Adipose tissue (tissue), 3 donors: ENCODE results near the gene OSBPL2. TPM values are rescaled to one million over a fixed set of nuclear protein-coding genes. Genes with fewer than 3 reads are reported as not detected.
A peak's percentile ranks its signal among the peaks of the same experiment; 100 is the strongest.

Experiments used
- H3K27ac ChIP-seq: one replicate; pipeline ENCODE4 v1.5.1; 2013; ENCODE audit warnings: low read depth, low read length
- WGBS, 3 donors: extraction: QIAGEN DNeasy Blood & Tissue Kit; methylation state at CpG; one replicate each; pipeline ENCODE4 v1.1.7; 2013; 5-methylcytosine and 5-hydroxymethylcytosine counted together
- polyA plus RNA-seq, 3 donors: library from polyadenylated mRNA; stranded (reverse); fragments of 200-250 nt; gene quantifications; one replicate each; pipeline ENCODE4 v1.2.3, GENCODE V29; 2013
- donor health status: healthy with polysubstance abuse.
- donor health status: Bipolar disorder and iron deficiency.
- donor health status: healthy.

OSBPL2 gene
- polyA plus RNA-seq, 3 donors: 12.8 to 24.5 (median 15.1) TPM

GRCh38 chr20:62302341-62303061 lies 64.2 kb downstream of the OSBPL2 start, which contains the start of gene ADRM1:
Gene ADRM1 (plus strand): TSS chr20:62302997. CDS start chr20:62303569, 572 bp downstream.
- 0 to 1% (median 1%) methylated on average over 66 to 81 of the region's 81 CpGs for WGBS, 3 donors
- H3K27ac ChIP-seq: peak within 1 kb of the TSS; percentile 65

GRCh38 chr20:62303062-62303339 lies 64.7 kb downstream of the OSBPL2 start:
- H3K27ac ChIP-seq: peak overlapping the region; percentile 65
- 0 to 1% (median 1%) methylated on average over 19 to 39 of the region's 39 CpGs for WGBS, 3 donors

GRCh38 chr20:62303340-62304226 lies 65.3 kb downstream of the OSBPL2 start:
- peak overlapping the region; percentile 65 for H3K27ac ChIP-seq
- 1 to 5% (median 4%) methylated on average over 58 to 66 of the region's 66 CpGs for WGBS, 3 donors

GRCh38 chr20:62304331-62305148 lies 66.2 kb downstream of the OSBPL2 start:
- H3K27ac ChIP-seq: no peak overlapping the region
- 43 to 78% (median 77%) methylated on average over 29 of the region's 29 CpGs for WGBS, 3 donors

GRCh38 chr20:62305149-62305764 lies 66.9 kb downstream of the OSBPL2 start:
- no peak overlapping the region for H3K27ac ChIP-seq
- WGBS, 3 donors: 53 to 85% (median 80%) methylated on average over 18 of the region's 18 CpGs

GRCh38 chr20:62305765-62306413 lies 67.6 kb downstream of the OSBPL2 start:
- no peak overlapping the region for H3K27ac ChIP-seq
- WGBS, 3 donors: 75 to 86% (median 84%) methylated on average over 33 of the region's 33 CpGs

GRCh38 chr20:62306414-62307187 lies 68.3 kb downstream of the OSBPL2 start:
- H3K27ac ChIP-seq: no peak overlapping the region
- WGBS, 3 donors: 81 to 93% (median 91%) methylated on average over 27 of the region's 27 CpGs

GRCh38 chr20:62307226-62308101 lies 69.1 kb downstream of the OSBPL2 start:
- H3K27ac ChIP-seq: no peak overlapping the region
- 82 to 88% (median 84%) methylated on average over 39 to 42 of the region's 42 CpGs for WGBS, 3 donors

GRCh38 chr20:62308102-62308822 lies 69.9 kb downstream of the OSBPL2 start:
- no peak overlapping the region for H3K27ac ChIP-seq
- 89 to 92% (median 91%) methylated on average over 29 of the region's 29 CpGs for WGBS, 3 donors

GRCh38 chr20:62309198-62309944 lies 71.0 kb downstream of the OSBPL2 start:
- no peak overlapping the region for H3K27ac ChIP-seq
- WGBS, 3 donors: 88 to 89% (median 89%) methylated on average over 20 to 26 of the region's 26 CpGs

GRCh38 chr20:62309947-62310756 lies 71.8 kb downstream of the OSBPL2 start:
- WGBS, 3 donors: 78 to 87% (median 81%) methylated on average over 27 to 29 of the region's 29 CpGs
- no peak overlapping the region for H3K27ac ChIP-seq

GRCh38 chr20:62310757-62311121 lies 72.4 kb downstream of the OSBPL2 start:
- no peak overlapping the region for H3K27ac ChIP-seq
- WGBS, 3 donors: 75 to 86% (median 81%) methylated on average over 23 to 25 of the region's 25 CpGs

GRCh38 chr20:62311150-62311549 lies 72.8 kb downstream of the OSBPL2 start:
- no peak overlapping the region for H3K27ac ChIP-seq
- 91 to 92% (median 92%) methylated on average over 13 to 18 of the region's 18 CpGs for WGBS, 3 donors
